Skeletal muscle satellite cell (primary cell): ENCODE measurements around the gene FLT4.

ENCODE experiments used
- H3K27me3 ChIP-seq: 2 replicates; pipeline ENCODE4 v1.7.0; 2013; ENCODE audit warnings: low read length; ENCODE audit not compliant: control insufficient read depth, insufficient read depth
- H3K36me3 ChIP-seq: 2 replicates; pipeline ENCODE4 v1.7.0; 2013; ENCODE audit warnings: mild to moderate bottlenecking, control low read depth, low read length; ENCODE audit not compliant: insufficient read depth
- H3K4me1 ChIP-seq: 2 replicates; pipeline ENCODE4 v1.7.0; 2013; ENCODE audit warnings: low read length; ENCODE audit not compliant: control insufficient read depth, insufficient read depth
- H3K4me2 ChIP-seq: 2 replicates; pipeline ENCODE4 v1.7.0; 2013; ENCODE audit warnings: mild to moderate bottlenecking, low read length
- H3K4me3 ChIP-seq: 2 replicates; pipeline ENCODE4 v1.7.0; 2013; ENCODE audit warnings: low read length
- H3K9ac ChIP-seq: 2 replicates; pipeline ENCODE4 v1.7.0; 2013; ENCODE audit warnings: mild to moderate bottlenecking, low read depth, low read length, moderate library complexity
- H3K9me3 ChIP-seq: replicated peaks from 2 replicates; pipeline ENCODE4 v1.7.0; 2013; ENCODE audit warnings: mild to moderate bottlenecking, control low read depth, low read length

Gene FLT4

GRCh38 chr5:180628827-180629750 is 20.3 kb downstream of the FLT4 start:
- H3K4me2 ChIP-seq, result no peak overlapping the region
- H3K36me3 ChIP-seq, result no peaks in the 10 kb centered on the region
- H3K9ac ChIP-seq, result no peak overlapping the region
- H3K27me3 ChIP-seq, result no peaks in the 10 kb centered on the region
- H3K4me1 ChIP-seq, result no peaks in the 10 kb centered on the region
- no peak overlapping the region for H3K4me3 ChIP-seq
- H3K9me3 ChIP-seq, result no peaks in the 10 kb centered on the region

- H3K36me3 ChIP-seq, result no peaks in the 10 kb centered on the region
- no peaks in the 10 kb centered on the region for H3K9me3 ChIP-seq
- no peaks in the 10 kb centered on the region for H3K27me3 ChIP-seq
- H3K4me2 ChIP-seq, result no peak overlapping the region
- H3K9ac ChIP-seq, result no peak overlapping the region
- H3K4me3 ChIP-seq, result no peak overlapping the region
- H3K4me1 ChIP-seq, result no peaks in the 10 kb centered on the region
These were observed 21.2 kb downstream of the FLT4 start for GRCh38 chr5:180628211-180628610.

GRCh38 chr5:180627386-180628120 is 21.8 kb downstream of the FLT4 start:
- no peaks in the 10 kb centered on the region for H3K27me3 ChIP-seq
- no peaks in the 10 kb centered on the region for H3K4me1 ChIP-seq
- H3K9ac ChIP-seq, result no peak overlapping the region
- no peaks in the 10 kb centered on the region for H3K36me3 ChIP-seq
- no peaks in the 10 kb centered on the region for H3K9me3 ChIP-seq
- H3K4me3 ChIP-seq, result no peak overlapping the region
- H3K4me2 ChIP-seq, result no peak overlapping the region

- Histone ChIP-seq H3K27me3 (no peaks in the 10 kb centered on the region), H3K4me3 (no peak overlapping the region), H3K36me3 (no peaks in the 10 kb centered on the region), H3K4me1 (no peaks in the 10 kb centered on the region), H3K4me2 (no peak overlapping the region), H3K9ac (no peak overlapping the region), H3K9me3 (no peaks in the 10 kb centered on the region)
These were observed 22.6 kb downstream of the FLT4 start for GRCh38 chr5:180626661-180627385.

- Histone ChIP-seq H3K4me1 (no peaks in the 10 kb centered on the region), H3K36me3 (no peaks in the 10 kb centered on the region), H3K9me3 (no peaks in the 10 kb centered on the region), H3K27me3 (no peaks in the 10 kb centered on the region), H3K9ac (no peak overlapping the region), H3K4me3 (no peak overlapping the region), H3K4me2 (no peak overlapping the region)
These were observed 23.4 kb downstream of the FLT4 start for GRCh38 chr5:180625791-180626660.

GRCh38 chr5:180625125-180625790 is 24.1 kb downstream of the FLT4 start:
- Histone ChIP-seq H3K4me2 (no peak overlapping the region), H3K4me3 (no peak overlapping the region), H3K36me3 (no peaks in the 10 kb centered on the region), H3K9me3 (no peaks in the 10 kb centered on the region), H3K9ac (no peak overlapping the region), H3K4me1 (no peaks in the 10 kb centered on the region), H3K27me3 (peaks cover under 1% of the 10 kb centered on the region)

- Histone ChIP-seq H3K27me3 (peaks cover 7% of the 10 kb centered on the region), H3K9ac (no peak overlapping the region), H3K4me3 (no peak overlapping the region), H3K4me2 (no peak overlapping the region), H3K36me3 (no peaks in the 10 kb centered on the region), H3K4me1 (no peaks in the 10 kb centered on the region), H3K9me3 (no peaks in the 10 kb centered on the region)
These were observed 24.8 kb downstream of the FLT4 start for GRCh38 chr5:180624587-180624986.

GRCh38 chr5:180623844-180624243 is 25.6 kb downstream of the FLT4 start:
- Histone ChIP-seq H3K4me3 (no peak overlapping the region), H3K36me3 (no peaks in the 10 kb centered on the region), H3K4me2 (no peak overlapping the region), H3K9ac (no peak overlapping the region), H3K4me1 (peaks cover 2% of the 10 kb centered on the region), H3K9me3 (no peaks in the 10 kb centered on the region), H3K27me3 (peaks cover 7% of the 10 kb centered on the region)

- peaks cover 6% of the 10 kb centered on the region for H3K4me1 ChIP-seq
- no peak overlapping the region for H3K4me3 ChIP-seq
- no peak overlapping the region for H3K4me2 ChIP-seq
- H3K27me3 ChIP-seq, result peaks cover 7% of the 10 kb centered on the region
- H3K36me3 ChIP-seq, result no peaks in the 10 kb centered on the region
- no peaks in the 10 kb centered on the region for H3K9me3 ChIP-seq
- no peak overlapping the region for H3K9ac ChIP-seq
These were observed 26.0 kb downstream of the FLT4 start for GRCh38 chr5:180623411-180623834.

GRCh38 chr5:180622910-180623309 is 26.5 kb downstream of the FLT4 start:
- H3K9ac ChIP-seq, result no peak overlapping the region
- peaks cover 10% of the 10 kb centered on the region for H3K27me3 ChIP-seq
- H3K4me2 ChIP-seq, result no peak overlapping the region

More at GRCh38 chr5:180622910-180623309, 26.5 kb downstream of the FLT4 start:
- H3K4me1 ChIP-seq, result peaks cover 6% of the 10 kb centered on the region
- no peaks in the 10 kb centered on the region for H3K9me3 ChIP-seq
- H3K4me3 ChIP-seq, result no peak overlapping the region
- no peaks in the 10 kb centered on the region for H3K36me3 ChIP-seq
